SK-N-SH treated with all-trans-retinoic acid at 6 μM for 48 hours (cell line): Measurements from ENCODE around the gene RAD52.

Experiments used
- ATAC-seq: fragments of 200-7000 bp; cut with Tn5 transposase; 3 replicates; pipeline ENCODE4 v1.9.1; 2020; ENCODE audit warnings: mild to moderate bottlenecking, moderate library complexity
- ARNTL ChIP-seq: fragments of 450-650 bp; formaldehyde crosslinking; IDR thresholded peaks from 2 replicates; pipeline ENCODE4 v1.5.0; 2020; ENCODE audit warnings: low read depth, mild to moderate bottlenecking, moderate library complexity, borderline replicate concordance
- BACH2 ChIP-seq: fragments of 250-450 bp; sonication (Bioruptor Pico); IDR thresholded peaks from 2 replicates; pipeline ENCODE4 v1.9.0; 2021; ENCODE audit warnings: mild to moderate bottlenecking, borderline replicate concordance
- CREB5 ChIP-seq: fragments of 250-450 bp; sonication (Bioruptor Pico); IDR thresholded peaks from 2 replicates; pipeline ENCODE4 v1.5.1; 2020; ENCODE audit warnings: low read depth, mild to moderate bottlenecking, moderate library complexity
- CSDC2 ChIP-seq: fragments of 250-450 bp; sonication (Bioruptor Pico); IDR thresholded peaks from 2 replicates; pipeline ENCODE4 v1.5.0; 2020; ENCODE audit warnings: mild to moderate bottlenecking, moderate library complexity
- ESRRG ChIP-seq: fragments of 250-450 bp; sonication (Bioruptor Pico); IDR thresholded peaks from 2 replicates; pipeline ENCODE4 v1.6.1; 2021; ENCODE audit warnings: mild to moderate bottlenecking
- GLIS3 ChIP-seq: fragments of 250-450 bp; sonication (Bioruptor Pico); IDR thresholded peaks from 2 replicates; pipeline ENCODE4 v1.5.0; 2020; ENCODE audit warnings: mild to moderate bottlenecking, moderate library complexity
- ISL1 ChIP-seq: fragments of 250-450 bp; sonication (Bioruptor Pico); IDR thresholded peaks from 2 replicates; pipeline ENCODE4 v2.1.2; 2022; ENCODE audit warnings: mild to moderate bottlenecking, moderate library complexity
- OSR1 ChIP-seq: fragments of 250-450 bp; sonication (Bioruptor Pico); IDR thresholded peaks from 2 replicates; pipeline ENCODE4 v1.8.0; 2022; ENCODE audit warnings: moderate library complexity, mild to moderate bottlenecking, inconsistent platforms
- PPARA ChIP-seq: fragments of 250-450 bp; sonication (Bioruptor Pico); IDR thresholded peaks from 2 replicates; pipeline ENCODE4 v1.5.0; 2020; ENCODE audit warnings: mild to moderate bottlenecking, borderline replicate concordance
- RARB ChIP-seq: fragments of 250-450 bp; sonication (Bioruptor Pico); IDR thresholded peaks from 2 replicates; pipeline ENCODE4 v1.8.0; 2021; ENCODE audit warnings: mild to moderate bottlenecking, moderate library complexity
- SNAI2 ChIP-seq: fragments of 250-450 bp; sonication (Bioruptor Pico); IDR thresholded peaks from 2 replicates; pipeline ENCODE4 v1.5.0; 2020; ENCODE audit warnings: mild to moderate bottlenecking, moderate library complexity
- TCF4 ChIP-seq: fragments of 250-450 bp; sonication (Bioruptor Pico); IDR thresholded peaks from 2 replicates; pipeline ENCODE4 v1.8.0; 2021; ENCODE audit warnings: mild to moderate bottlenecking, moderate library complexity, borderline replicate concordance
- TSHZ2 ChIP-seq: fragments of 250-450 bp; sonication (Bioruptor Pico); IDR thresholded peaks from 2 replicates; pipeline ENCODE4 v1.5.0; 2020; ENCODE audit warnings: mild to moderate bottlenecking, moderate library complexity
- ZC3H10 ChIP-seq: fragments of 250-450 bp; sonication (Bioruptor Pico); IDR thresholded peaks from 2 replicates; pipeline ENCODE4 v1.5.1; 2021; ENCODE audit warnings: mild to moderate bottlenecking, moderate library complexity
- ZFP3 ChIP-seq: fragments of 250-450 bp; sonication (Bioruptor Pico); IDR thresholded peaks from 2 replicates; pipeline ENCODE4 v1.5.0; 2020; ENCODE audit warnings: mild to moderate bottlenecking, moderate library complexity
- ZFP30 ChIP-seq: fragments of 450-650 bp; formaldehyde crosslinking; IDR thresholded peaks from 2 replicates; pipeline ENCODE4 v1.5.0; 2022; ENCODE audit warnings: mild to moderate bottlenecking, moderate library complexity
- ZNF565 ChIP-seq: fragments of 450-650 bp; formaldehyde crosslinking; conservative IDR thresholded peaks from 2 replicates; pipeline ENCODE4 v1.5.0; 2020; ENCODE audit warnings: low read depth, mild to moderate bottlenecking, moderate library complexity
- ZNF70 ChIP-seq: fragments of 450-650 bp; formaldehyde crosslinking; IDR thresholded peaks from 2 replicates; pipeline ENCODE4 v1.5.0; 2020; ENCODE audit warnings: mild to moderate bottlenecking, moderate library complexity
- TF ChIP-seq, protein P1 (sequence below): fragments of 250-450 bp; sonication (Bioruptor Pico); IDR thresholded peaks from 2 replicates; pipeline ENCODE4 v1.5.1; 2021; ENCODE audit warnings: mild to moderate bottlenecking, moderate library complexity
- TF ChIP-seq, protein P2 (sequence below): fragments of 250-450 bp; sonication (Bioruptor Pico); IDR thresholded peaks from 2 replicates; pipeline ENCODE4 v1.8.0; 2021; ENCODE audit warnings: low read depth, mild to moderate bottlenecking, moderate library complexity, borderline replicate concordance
- TF ChIP-seq, protein P3 (sequence below): fragments of 250-450 bp; sonication (Bioruptor Pico); IDR thresholded peaks from 2 replicates; pipeline ENCODE4 v1.8.0; 2020; ENCODE audit warnings: mild to moderate bottlenecking, moderate library complexity, borderline replicate concordance

The RAD52 gene

GRCh38 chr12:989051-989450, 39.6 kb upstream of the RAD52 start (continued):
- no peak for TF ChIP-seq TSHZ2 (CRISPR knock-in tag)
- TF ChIP-seq TCF4 (CRISPR knock-in tag), result no peak
- TF ChIP-seq ZNF565 (CRISPR knock-in tag), result no peak
- no peak for TF ChIP-seq ZC3H10 (CRISPR knock-in tag)
- TF ChIP-seq ARNTL (CRISPR knock-in tag), result no peak
- no peak for TF ChIP-seq ESRRG (CRISPR knock-in tag)
- TF ChIP-seq CREB5 (CRISPR knock-in tag), result no peak
- TF ChIP-seq ZFP30 (CRISPR knock-in tag), result no peak

- no peak for TF ChIP-seq ZFP3 (CRISPR knock-in tag)
- no peak for TF ChIP-seq CSDC2 (CRISPR knock-in tag)
- TF ChIP-seq BACH2 (CRISPR knock-in tag), result no peak
- TF ChIP-seq, protein P1, sequence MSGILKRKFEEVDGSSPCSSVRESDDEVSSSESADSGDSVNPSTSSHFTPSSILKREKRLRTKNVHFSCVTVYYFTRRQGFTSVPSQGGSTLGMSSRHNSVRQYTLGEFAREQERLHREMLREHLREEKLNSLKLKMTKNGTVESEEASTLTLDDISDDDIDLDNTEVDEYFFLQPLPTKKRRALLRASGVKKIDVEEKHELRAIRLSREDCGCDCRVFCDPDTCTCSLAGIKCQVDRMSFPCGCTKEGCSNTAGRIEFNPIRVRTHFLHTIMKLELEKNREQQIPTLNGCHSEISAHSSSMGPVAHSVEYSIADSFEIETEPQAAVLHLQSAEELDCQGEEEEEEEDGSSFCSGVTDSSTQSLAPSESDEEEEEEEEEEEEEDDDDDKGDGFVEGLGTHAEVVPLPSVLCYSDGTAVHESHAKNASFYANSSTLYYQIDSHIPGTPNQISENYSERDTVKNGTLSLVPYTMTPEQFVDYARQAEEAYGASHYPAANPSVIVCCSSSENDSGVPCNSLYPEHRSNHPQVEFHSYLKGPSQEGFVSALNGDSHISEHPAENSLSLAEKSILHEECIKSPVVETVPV (CRISPR knock-in tag), result no peak
- TF ChIP-seq ESRRG (CRISPR knock-in tag), result no peak
- no peak for TF ChIP-seq ZC3H10 (CRISPR knock-in tag)
- TF ChIP-seq ZNF70 (CRISPR knock-in tag), result no peak
- TF ChIP-seq ISL1 (CRISPR knock-in tag), result no peak
- no peak for TF ChIP-seq ZFP30 (CRISPR knock-in tag)
- TF ChIP-seq TCF4 (CRISPR knock-in tag), result no peak
- no peak for TF ChIP-seq CREB5 (CRISPR knock-in tag)
- no peak for TF ChIP-seq PPARA
- TF ChIP-seq, protein P2, sequence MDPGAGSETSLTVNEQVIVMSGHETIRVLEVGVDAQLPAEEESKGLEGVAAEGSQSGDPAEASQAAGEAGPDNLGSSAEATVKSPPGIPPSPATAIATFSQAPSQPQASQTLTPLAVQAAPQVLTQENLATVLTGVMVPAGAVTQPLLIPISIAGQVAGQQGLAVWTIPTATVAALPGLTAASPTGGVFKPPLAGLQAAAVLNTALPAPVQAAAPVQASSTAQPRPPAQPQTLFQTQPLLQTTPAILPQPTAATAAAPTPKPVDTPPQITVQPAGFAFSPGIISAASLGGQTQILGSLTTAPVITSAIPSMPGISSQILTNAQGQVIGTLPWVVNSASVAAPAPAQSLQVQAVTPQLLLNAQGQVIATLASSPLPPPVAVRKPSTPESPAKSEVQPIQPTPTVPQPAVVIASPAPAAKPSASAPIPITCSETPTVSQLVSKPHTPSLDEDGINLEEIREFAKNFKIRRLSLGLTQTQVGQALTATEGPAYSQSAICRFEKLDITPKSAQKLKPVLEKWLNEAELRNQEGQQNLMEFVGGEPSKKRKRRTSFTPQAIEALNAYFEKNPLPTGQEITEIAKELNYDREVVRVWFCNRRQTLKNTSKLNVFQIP (CRISPR knock-in tag), result no peak
- TF ChIP-seq ARNTL (CRISPR knock-in tag), result no peak
- no peak for TF ChIP-seq ZNF565 (CRISPR knock-in tag)
- TF ChIP-seq OSR1 (CRISPR knock-in tag), result no peak
- TF ChIP-seq, protein P3, sequence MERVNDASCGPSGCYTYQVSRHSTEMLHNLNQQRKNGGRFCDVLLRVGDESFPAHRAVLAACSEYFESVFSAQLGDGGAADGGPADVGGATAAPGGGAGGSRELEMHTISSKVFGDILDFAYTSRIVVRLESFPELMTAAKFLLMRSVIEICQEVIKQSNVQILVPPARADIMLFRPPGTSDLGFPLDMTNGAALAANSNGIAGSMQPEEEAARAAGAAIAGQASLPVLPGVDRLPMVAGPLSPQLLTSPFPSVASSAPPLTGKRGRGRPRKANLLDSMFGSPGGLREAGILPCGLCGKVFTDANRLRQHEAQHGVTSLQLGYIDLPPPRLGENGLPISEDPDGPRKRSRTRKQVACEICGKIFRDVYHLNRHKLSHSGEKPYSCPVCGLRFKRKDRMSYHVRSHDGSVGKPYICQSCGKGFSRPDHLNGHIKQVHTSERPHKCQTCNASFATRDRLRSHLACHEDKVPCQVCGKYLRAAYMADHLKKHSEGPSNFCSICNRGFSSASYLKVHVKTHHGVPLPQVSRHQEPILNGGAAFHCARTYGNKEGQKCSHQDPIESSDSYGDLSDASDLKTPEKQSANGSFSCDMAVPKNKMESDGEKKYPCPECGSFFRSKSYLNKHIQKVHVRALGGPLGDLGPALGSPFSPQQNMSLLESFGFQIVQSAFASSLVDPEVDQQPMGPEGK (CRISPR knock-in tag), result no peak
- no peak for TF ChIP-seq SNAI2 (CRISPR knock-in tag)
- TF ChIP-seq RARB (CRISPR knock-in tag), result no peak
- no peak for TF ChIP-seq GLIS3 (CRISPR knock-in tag)
- ATAC-seq, result no peak
Observed at GRCh38 chr12:988646-989045, 39.2 kb upstream of the RAD52 start.
